ENCODE results near the gene NAT14. TPM values are rescaled to one million over a fixed set of nuclear protein-coding genes. Genes with fewer than 3 reads are reported as not detected.

The NAT14 gene
- total RNA-seq, 1 experiment from 2014 or later: 45.2 TPM

- TF ChIP-seq CTCF (IDR thresholded peaks at IDR 0.05; ENCODE audit: insufficient read depth in 1 of 2, low read depth in 1 of 2, low read length in 1 of 2, severe bottlenecking in 1 of 2, unreplicated experiment in 1 of 2): no peak
- H3K27ac Mint-ChIP-seq (ENCODE audit: unreplicated experiment): no peak overlapping the region
- no TSS peak for BruUV-seq (replicated peaks)
- Histone ChIP-seq H3K4me1 (no peaks in the 10 kb centered on the region), H3K4me3 (ENCODE audit: low read depth, low read length) (no peak overlapping the region), H3K36me3 (ENCODE audit: control insufficient read depth, insufficient read depth, low read length) (no peaks in the 10 kb centered on the region), H3K9me3 (no peaks in the 10 kb centered on the region), H3K27me3 (replicated peaks; ENCODE audit: control insufficient read depth, insufficient read depth, low read length) (no peaks in the 10 kb centered on the region)
- H3K27me3 Mint-ChIP-seq (ENCODE audit: insufficient read depth, unreplicated experiment): peaks cover 5% of the 10 kb centered on the region
- peaks cover 11% of the 10 kb centered on the region for H3K4me1 Mint-ChIP-seq (ENCODE audit: low read depth, unreplicated experiment)
- H3K4me3 Mint-ChIP-seq (ENCODE audit: unreplicated experiment): no peak overlapping the region
- no peak for DNase-seq
- intact Hi-C loops (cut with micrococcal nuclease; ENCODE audit: unreplicated experiment): no loop called here
- no peaks in the 10 kb centered on the region for H3K36me3 Mint-ChIP-seq (ENCODE audit: insufficient read depth, unreplicated experiment)
- no peaks in the 10 kb centered on the region for H3K9me3 Mint-ChIP-seq (ENCODE audit: unreplicated experiment)
- CTCF ChIA-PET: interaction anchor here (0.7 to 3.0 kb wide), 8 partner anchors 8 to 311 kb away, joined by 4 to 35 read pairs (median 7); partner anchors contain the start of genes NAT14, ZNF628 and ZNF865
- POLR2A ChIA-PET: interaction anchor here (1.1 kb wide), 1 partner anchor 8 kb away, joined by 4 read pairs; the partner anchor contains the start of gene ZNF628
Observed at GRCh38 chr19:55468054-55468393, 17.0 kb upstream of the NAT14 start.

GRCh38 chr19:55471266-55471665 is 13.7 kb upstream of the NAT14 start:
- H3K4me3 ChIP-seq (ENCODE audit: low read depth, low read length): no peak overlapping the region
- H3K36me3 ChIP-seq (ENCODE audit: control insufficient read depth, insufficient read depth, low read length): no peaks in the 10 kb centered on the region
- Mint-ChIP-seq H3K4me3 (ENCODE audit: unreplicated experiment) (no peak overlapping the region), H3K4me1 (ENCODE audit: low read depth, unreplicated experiment) (peaks cover 5% of the 10 kb centered on the region), H3K36me3 (ENCODE audit: insufficient read depth, unreplicated experiment) (peaks cover 5% of the 10 kb centered on the region), H3K27me3 (ENCODE audit: insufficient read depth, unreplicated experiment) (peaks cover 3% of the 10 kb centered on the region), H3K27ac (ENCODE audit: unreplicated experiment) (no peak overlapping the region), H3K9me3 (ENCODE audit: unreplicated experiment) (no peaks in the 10 kb centered on the region)
- DNase-seq: no peak
- no peak for TF ChIP-seq CTCF (IDR thresholded peaks at IDR 0.05; ENCODE audit: insufficient read depth in 1 of 2, low read depth in 1 of 2, low read length in 1 of 2, severe bottlenecking in 1 of 2, unreplicated experiment in 1 of 2)
- ChIA-PET CTCF (interaction anchor here (0.9 kb wide), 1 partner anchor 33 kb away, joined by 3 read pairs; no protein-coding TSS in a partner anchor), POLR2A (interaction anchor here (1.2 kb wide), 1 partner anchor 14 kb away, joined by 4 read pairs; the partner anchor contains the start of gene NAT14)
- no peaks in the 10 kb centered on the region for H3K9me3 ChIP-seq
- intact Hi-C loops (cut with micrococcal nuclease; ENCODE audit: unreplicated experiment): no loop called here
- no peaks in the 10 kb centered on the region for H3K27me3 ChIP-seq (replicated peaks; ENCODE audit: control insufficient read depth, insufficient read depth, low read length)
- peaks cover 11% of the 10 kb centered on the region for H3K4me1 ChIP-seq
- BruUV-seq (replicated peaks): no TSS peak

GRCh38 chr19:55472463-55472862 is 12.5 kb upstream of the NAT14 start:
- Mint-ChIP-seq H3K9me3 (ENCODE audit: unreplicated experiment) (no peaks in the 10 kb centered on the region), H3K27ac (ENCODE audit: unreplicated experiment) (no peak overlapping the region), H3K27me3 (ENCODE audit: insufficient read depth, unreplicated experiment) (no peaks in the 10 kb centered on the region), H3K4me3 (ENCODE audit: unreplicated experiment) (no peak overlapping the region), H3K4me1 (ENCODE audit: low read depth, unreplicated experiment) (no peaks in the 10 kb centered on the region), H3K36me3 (ENCODE audit: insufficient read depth, unreplicated experiment) (peaks cover 9% of the 10 kb centered on the region)
- Histone ChIP-seq H3K4me3 (ENCODE audit: low read depth, low read length) (no peak overlapping the region), H3K4me1 (peaks cover 11% of the 10 kb centered on the region), H3K36me3 (ENCODE audit: control insufficient read depth, insufficient read depth, low read length) (no peaks in the 10 kb centered on the region), H3K9me3 (no peaks in the 10 kb centered on the region), H3K27me3 (replicated peaks; ENCODE audit: control insufficient read depth, insufficient read depth, low read length) (no peaks in the 10 kb centered on the region)
- BruUV-seq (replicated peaks): no TSS peak
- ChIA-PET POLR2A (no interaction called here), CTCF (no interaction called here)
- TF ChIP-seq CTCF (IDR thresholded peaks at IDR 0.05; ENCODE audit: insufficient read depth in 1 of 2, low read depth in 1 of 2, low read length in 1 of 2, severe bottlenecking in 1 of 2, unreplicated experiment in 1 of 2): no peak
- peak in 1 of 2 experiments; percentile 71 for DNase-seq
- intact Hi-C loops (cut with micrococcal nuclease; ENCODE audit: unreplicated experiment): no loop called here

All from Caco-2 (cell line).